ENCODE results near the gene LZTR1.

The LZTR1 gene

DNA sequence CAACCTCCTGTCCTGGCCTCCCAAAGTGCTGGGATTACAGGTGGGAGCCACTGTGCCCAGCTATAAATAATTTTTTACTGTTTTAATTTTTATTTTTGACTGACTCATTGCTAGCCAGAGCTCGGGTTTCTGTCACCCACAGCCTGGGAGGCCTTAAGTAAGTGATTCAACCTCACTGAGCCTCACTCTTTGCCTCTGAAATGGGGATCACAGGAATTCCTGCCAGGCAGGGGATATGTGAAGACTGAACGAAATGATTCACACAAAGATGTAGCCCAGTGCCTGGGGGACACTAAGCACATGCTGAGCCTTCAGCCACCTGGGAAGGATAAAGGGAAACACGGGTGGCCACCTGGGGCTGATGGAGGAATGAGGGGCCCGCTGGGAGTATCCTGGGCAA is 59.8 kb downstream of the LZTR1 start:
- Histone ChIP-seq H3K9me3 (ENCODE audit: severe bottlenecking) (no peaks in the 10 kb centered on the region), H3K36me3 (no peaks in the 10 kb centered on the region), H3K27ac (no peak overlapping the region), H3K27me3 (ENCODE audit: insufficient read depth, low read depth, severe bottlenecking) (no peaks in the 10 kb centered on the region), H3K4me3 (ENCODE audit: low read depth, low read length) (no peak overlapping the region)
- no peak for DNase-seq
- TF ChIP-seq, protein P1, sequence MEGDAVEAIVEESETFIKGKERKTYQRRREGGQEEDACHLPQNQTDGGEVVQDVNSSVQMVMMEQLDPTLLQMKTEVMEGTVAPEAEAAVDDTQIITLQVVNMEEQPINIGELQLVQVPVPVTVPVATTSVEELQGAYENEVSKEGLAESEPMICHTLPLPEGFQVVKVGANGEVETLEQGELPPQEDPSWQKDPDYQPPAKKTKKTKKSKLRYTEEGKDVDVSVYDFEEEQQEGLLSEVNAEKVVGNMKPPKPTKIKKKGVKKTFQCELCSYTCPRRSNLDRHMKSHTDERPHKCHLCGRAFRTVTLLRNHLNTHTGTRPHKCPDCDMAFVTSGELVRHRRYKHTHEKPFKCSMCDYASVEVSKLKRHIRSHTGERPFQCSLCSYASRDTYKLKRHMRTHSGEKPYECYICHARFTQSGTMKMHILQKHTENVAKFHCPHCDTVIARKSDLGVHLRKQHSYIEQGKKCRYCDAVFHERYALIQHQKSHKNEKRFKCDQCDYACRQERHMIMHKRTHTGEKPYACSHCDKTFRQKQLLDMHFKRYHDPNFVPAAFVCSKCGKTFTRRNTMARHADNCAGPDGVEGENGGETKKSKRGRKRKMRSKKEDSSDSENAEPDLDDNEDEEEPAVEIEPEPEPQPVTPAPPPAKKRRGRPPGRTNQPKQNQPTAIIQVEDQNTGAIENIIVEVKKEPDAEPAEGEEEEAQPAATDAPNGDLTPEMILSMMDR (IDR thresholded peaks at IDR 0.05; ENCODE audit: low read depth, low read length): no peak

DNA sequence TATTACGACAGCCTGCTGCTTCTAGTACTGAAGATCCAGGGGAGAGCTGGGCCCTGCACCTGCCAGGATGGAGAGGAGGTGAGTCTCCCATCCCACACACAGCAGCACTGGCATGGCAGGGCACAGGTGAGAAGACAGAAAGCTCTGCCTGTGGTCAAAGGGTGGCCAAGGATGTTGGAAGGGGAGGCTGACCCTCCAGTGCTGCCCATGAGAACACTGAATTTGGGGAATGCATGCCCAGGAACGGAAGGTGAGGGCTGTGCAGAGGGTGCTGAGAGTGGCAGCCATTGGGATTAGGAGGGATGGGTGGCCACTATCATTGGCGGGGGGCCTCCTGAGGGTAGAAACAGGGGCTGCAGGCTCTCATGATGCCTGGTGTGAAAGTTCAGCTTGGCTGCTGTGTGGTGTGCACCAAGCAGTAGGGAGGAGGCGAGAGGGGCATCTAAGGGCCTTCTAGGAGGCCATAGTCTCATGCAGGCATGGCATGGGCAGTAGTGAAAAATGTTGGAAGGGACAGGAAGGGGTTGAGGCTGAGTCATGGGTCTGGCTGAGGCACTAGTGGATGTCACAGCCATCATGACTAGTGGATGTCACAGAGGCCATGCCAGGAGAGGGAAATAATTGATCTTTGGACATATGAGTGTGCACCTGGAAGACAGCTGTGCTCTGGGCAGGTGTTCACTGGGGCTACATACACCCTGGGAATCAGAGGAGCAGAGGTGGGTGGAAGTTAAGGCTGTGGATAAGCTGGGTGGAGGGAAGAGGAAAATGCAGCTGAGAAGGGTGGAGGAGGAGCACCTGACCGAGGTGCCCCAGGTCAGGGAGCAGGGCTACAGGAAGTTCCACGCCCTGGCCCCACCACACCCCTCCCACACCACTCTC is 61.1 kb downstream of the LZTR1 start:
- no peak for DNase-seq
- no peaks in the 10 kb centered on the region for H3K36me3 ChIP-seq
- H3K27ac ChIP-seq: no peak overlapping the region
- H3K27me3 ChIP-seq (ENCODE audit: insufficient read depth, low read depth, severe bottlenecking): no peaks in the 10 kb centered on the region
- no peak overlapping the region for H3K4me3 ChIP-seq (ENCODE audit: low read depth, low read length)
- no peaks in the 10 kb centered on the region for H3K9me3 ChIP-seq (ENCODE audit: severe bottlenecking)
- TF ChIP-seq, protein P1 (IDR thresholded peaks at IDR 0.05; ENCODE audit: low read depth, low read length): no peak

DNA sequence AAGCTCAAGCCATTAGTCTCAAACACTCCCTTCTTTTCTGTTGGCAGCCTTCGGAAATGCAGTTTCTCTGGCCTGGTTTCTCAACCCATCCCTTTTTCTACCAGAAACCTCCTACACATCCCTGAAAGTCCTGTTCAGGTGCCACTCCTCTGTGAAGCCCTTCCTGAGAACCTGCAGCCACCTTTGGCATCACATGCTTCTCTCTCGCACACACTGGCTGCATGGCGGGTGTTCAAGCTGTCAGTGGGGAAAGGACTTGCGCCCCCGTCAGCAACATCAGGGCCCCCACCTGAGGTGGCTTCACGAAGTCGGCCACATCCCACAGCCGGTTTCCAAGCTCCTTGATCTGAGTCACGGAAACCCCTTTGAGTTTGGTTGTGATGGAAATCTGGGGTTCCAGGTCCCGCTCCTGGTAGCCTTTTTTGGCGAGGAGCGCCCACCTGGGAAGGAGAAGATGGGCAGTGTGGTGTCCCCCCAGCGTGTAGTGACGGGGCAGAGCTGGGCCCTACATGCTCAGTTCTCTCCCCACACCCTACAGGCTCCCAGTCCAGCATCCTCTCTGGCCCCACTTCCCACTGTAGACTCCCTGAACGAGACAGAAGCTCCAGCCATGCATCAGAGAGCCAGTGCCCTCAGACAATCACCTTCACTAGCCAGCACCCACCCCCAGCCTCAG is 61.9 kb downstream of the LZTR1 start:
- DNase-seq: no peak
- H3K36me3 ChIP-seq: no peaks in the 10 kb centered on the region
- H3K27me3 ChIP-seq (ENCODE audit: insufficient read depth, low read depth, severe bottlenecking): no peaks in the 10 kb centered on the region
- H3K27ac ChIP-seq: no peak overlapping the region
- no peaks in the 10 kb centered on the region for H3K9me3 ChIP-seq (ENCODE audit: severe bottlenecking)
- no peak overlapping the region for H3K4me3 ChIP-seq (ENCODE audit: low read depth, low read length)
- TF ChIP-seq, protein P1 (IDR thresholded peaks at IDR 0.05; ENCODE audit: low read depth, low read length): no peak

DNA sequence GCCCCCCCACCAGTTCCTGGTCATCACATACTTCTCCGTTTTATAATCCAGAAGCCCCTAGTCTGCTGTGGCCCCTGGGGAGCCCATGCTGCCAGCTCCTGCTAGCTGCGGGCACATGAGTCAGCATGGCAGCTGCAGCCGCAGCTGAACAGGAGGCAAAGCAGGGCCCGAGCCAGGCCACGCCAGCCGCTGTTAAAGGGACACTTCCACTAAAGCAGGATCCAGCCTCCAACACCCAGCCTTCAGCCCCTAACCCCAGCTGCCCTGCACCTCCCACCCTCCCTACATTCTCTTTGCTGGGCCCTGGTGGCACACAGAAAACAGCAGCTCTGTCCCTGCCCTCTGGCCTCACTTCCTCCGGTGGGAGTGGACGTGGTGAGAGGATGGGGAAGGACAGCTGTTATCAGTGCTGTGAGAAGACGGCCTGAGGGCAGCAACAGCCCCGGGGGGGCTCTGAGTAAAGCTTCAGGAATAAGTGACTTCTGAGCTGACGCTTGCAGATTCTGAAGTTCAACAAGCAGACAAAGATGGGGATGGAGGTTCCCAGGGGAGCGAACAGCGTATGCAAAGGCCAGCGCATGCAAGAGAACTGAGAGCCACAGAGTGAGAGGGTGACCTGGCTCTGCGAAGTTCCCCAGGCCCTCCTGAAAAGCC is 63.0 kb downstream of the LZTR1 start:
- Histone ChIP-seq H3K9me3 (ENCODE audit: severe bottlenecking) (no peaks in the 10 kb centered on the region), H3K4me3 (ENCODE audit: low read depth, low read length) (peak overlapping the region; percentile 52), H3K27me3 (ENCODE audit: insufficient read depth, low read depth, severe bottlenecking) (no peaks in the 10 kb centered on the region), H3K36me3 (no peaks in the 10 kb centered on the region), H3K27ac (no peak overlapping the region; the same call in 1 of the 2 replicates)
- TF ChIP-seq, protein P1 (IDR thresholded peaks at IDR 0.05; ENCODE audit: low read depth, low read length): no peak
- DNase-seq: no peak

DNA sequence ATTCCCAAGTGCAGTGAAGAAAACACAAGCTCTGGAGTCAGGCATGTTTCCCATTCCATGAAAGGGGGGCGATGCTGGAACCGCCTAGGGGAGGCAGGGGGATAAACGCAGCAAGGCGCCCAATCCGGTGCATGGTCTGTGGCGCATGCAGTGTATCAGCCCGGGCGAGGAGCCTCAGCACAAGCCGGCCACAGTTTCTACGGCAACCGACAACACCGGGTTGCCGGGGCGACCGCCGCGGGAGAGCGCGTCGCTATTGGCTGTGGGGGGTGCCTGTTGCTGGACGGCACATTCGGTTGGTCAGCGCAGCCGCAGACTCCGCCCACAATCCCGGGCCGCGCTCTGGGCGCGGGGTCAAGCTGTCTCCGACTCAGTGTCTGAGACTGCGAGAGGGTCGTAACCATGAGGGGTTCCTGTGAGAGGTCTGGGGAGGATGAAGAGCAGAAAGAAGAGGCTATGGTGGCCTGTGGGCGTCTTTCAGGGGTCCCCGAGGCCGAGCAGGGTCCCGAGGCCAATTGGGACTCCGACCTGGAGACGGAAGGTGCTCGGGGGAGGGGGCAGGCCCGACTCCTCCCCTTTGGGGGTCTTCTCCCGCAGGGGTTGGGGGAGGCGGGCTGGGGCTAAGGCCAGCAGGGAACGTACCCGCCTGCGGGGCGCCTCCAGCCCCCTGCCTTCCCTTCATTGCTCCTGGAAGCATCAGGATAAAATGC is 63.6 kb downstream of the LZTR1 start, which contains the start of gene LRRC74B:
Gene LRRC74B, plus strand, starts transcription at position 362 of the 710 bp plus-strand sequence. Its CDS starts 41 bp downstream, at position 403.
- no peaks in the 10 kb centered on the region for H3K27me3 ChIP-seq (ENCODE audit: insufficient read depth, low read depth, severe bottlenecking)
- TF ChIP-seq, protein P1 (IDR thresholded peaks at IDR 0.05; ENCODE audit: low read depth, low read length): no peak
- peak within 1 kb of the TSS; percentile 52 for H3K4me3 ChIP-seq (ENCODE audit: low read depth, low read length)
- no peaks in the 10 kb centered on the region for H3K9me3 ChIP-seq (ENCODE audit: severe bottlenecking)
- peak; percentile 94 for DNase-seq
- H3K36me3 ChIP-seq: no peaks in the 10 kb centered on the region
- peak within 1 kb of the TSS; percentile 77 for H3K27ac ChIP-seq
